HG03060 (cell line): Measurements from ENCODE around the gene GIPC2.

Source experiments
- ATAC-seq: cut with Tn5 transposase; IDR thresholded peaks from one replicate; pipeline ENCODE4 v1.9.1; 2021; ENCODE audit warnings: low read depth, moderate number of reproducible peaks; ENCODE audit not compliant: unreplicated experiment

The GIPC2 gene

GRCh38 chr1:78035121-78035520 lies 10.6 kb upstream of the GIPC2 start:
- ATAC-seq, result no peak

GRCh38 chr1:78036450-78036849 lies 9.3 kb upstream of the GIPC2 start:
- ATAC-seq, result no peak

- no peak for ATAC-seq
Measured at GRCh38 chr1:78038071-78038470, 7.7 kb upstream of the GIPC2 start.

GRCh38 chr1:78038491-78038939 lies 7.3 kb upstream of the GIPC2 start:
- no peak for ATAC-seq

- no peak for ATAC-seq
Measured at GRCh38 chr1:78040484-78041089, 5.2 kb upstream of the GIPC2 start.

GRCh38 chr1:78043436-78043835 lies 2.3 kb upstream of the GIPC2 start:
- no peak for ATAC-seq

GRCh38 chr1:78044796-78045562 lies 787 bp upstream of the GIPC2 start:
- ATAC-seq, result no peak

GRCh38 chr1:78045563-78045925 lies 222 bp upstream of the GIPC2 start:
- no peak for ATAC-seq

- no peak for ATAC-seq
Measured at GRCh38 chr1:78047106-78047505, 1.3 kb downstream of the GIPC2 start.

GRCh38 chr1:78047631-78048030 lies 1.9 kb downstream of the GIPC2 start:
- ATAC-seq, result no peak

GRCh38 chr1:78048446-78048845 lies 2.7 kb downstream of the GIPC2 start:
- no peak for ATAC-seq

GRCh38 chr1:78049396-78049795 lies 3.6 kb downstream of the GIPC2 start:
- no peak for ATAC-seq

- ATAC-seq, result no peak
Measured at GRCh38 chr1:78051005-78051404, 5.2 kb downstream of the GIPC2 start.

GRCh38 chr1:78052685-78053405 lies 7.1 kb downstream of the GIPC2 start:
- no peak for ATAC-seq

- ATAC-seq, result no peak
Measured at GRCh38 chr1:78053498-78053897, 7.7 kb downstream of the GIPC2 start.

- no peak for ATAC-seq
Measured at GRCh38 chr1:78054559-78054958, 8.8 kb downstream of the GIPC2 start.

- no peak for ATAC-seq
Measured at GRCh38 chr1:78054972-78055371, 9.2 kb downstream of the GIPC2 start.

- ATAC-seq, result no peak
Measured at GRCh38 chr1:78055565-78056132, 9.9 kb downstream of the GIPC2 start.

- no peak for ATAC-seq
Measured at GRCh38 chr1:78058670-78059069, 12.9 kb downstream of the GIPC2 start.

- peak; percentile 58 for ATAC-seq
Measured at GRCh38 chr1:78060857-78061563, 15.2 kb downstream of the GIPC2 start.
